GM12875 (cell line): Measurements from ENCODE around the gene SLC27A6.

Source experiments
- H3K4me3 ChIP-seq: one replicate; pipeline ENCODE4 v1.5.1; 2011; ENCODE audit warnings: low read depth, low read length, control low read depth
- CTCF ChIP-seq: IDR thresholded peaks from 2 replicates; pipeline ENCODE4 v1.5.1; 2011; ENCODE audit warnings: low read depth, mild to moderate bottlenecking, control low read depth, inconsistent platforms, low read length, moderate library complexity, borderline replicate concordance; ENCODE audit not compliant: insufficient read depth

SLC27A6 gene

GRCh38 chr5:129063483-129064113 lies 98.3 kb downstream of the SLC27A6 start:
- TF ChIP-seq CTCF = no peak
- no peak overlapping the region for H3K4me3 ChIP-seq

GRCh38 chr5:129065721-129066120 lies 100.4 kb downstream of the SLC27A6 start:
- TF ChIP-seq CTCF = no peak

GRCh38 chr5:129067745-129068144 lies 102.5 kb downstream of the SLC27A6 start:
- no peak for TF ChIP-seq CTCF
- no peak overlapping the region for H3K4me3 ChIP-seq

More at GRCh38 chr5:129065721-129066120, 100.4 kb downstream of the SLC27A6 start:
- no peak overlapping the region for H3K4me3 ChIP-seq

- no peak overlapping the region for H3K4me3 ChIP-seq
- no peak for TF ChIP-seq CTCF
Measured at GRCh38 chr5:129069292-129069691, 104.0 kb downstream of the SLC27A6 start.

GRCh38 chr5:129073111-129073510 lies 107.8 kb downstream of the SLC27A6 start:
- no peak for TF ChIP-seq CTCF
- H3K4me3 ChIP-seq = no peak overlapping the region

- no peak overlapping the region for H3K4me3 ChIP-seq
- no peak for TF ChIP-seq CTCF
Measured at GRCh38 chr5:129074903-129075302, 109.6 kb downstream of the SLC27A6 start.

GRCh38 chr5:129077433-129078075 lies 112.3 kb downstream of the SLC27A6 start:
- no peak for TF ChIP-seq CTCF

More at GRCh38 chr5:129077433-129078075, 112.3 kb downstream of the SLC27A6 start:
- no peak overlapping the region for H3K4me3 ChIP-seq
